GM12873 (cell line): ENCODE data around the gene SCAF4.

Source experiments
- TF ChIP-seq, protein P1 (sequence below): IDR thresholded peaks from 2 replicates; pipeline ENCODE4 v1.5.1; 2012; ENCODE audit warnings: low read depth, mild to moderate bottlenecking, moderate library complexity, low read length, control low read depth; ENCODE audit not compliant: insufficient read depth; ENCODE audit errors: missing control alignments

Gene SCAF4

GRCh38 chr21:31768710-31769109, 36.8 kb upstream of the SCAF4 start:
- TF ChIP-seq, protein P1, sequence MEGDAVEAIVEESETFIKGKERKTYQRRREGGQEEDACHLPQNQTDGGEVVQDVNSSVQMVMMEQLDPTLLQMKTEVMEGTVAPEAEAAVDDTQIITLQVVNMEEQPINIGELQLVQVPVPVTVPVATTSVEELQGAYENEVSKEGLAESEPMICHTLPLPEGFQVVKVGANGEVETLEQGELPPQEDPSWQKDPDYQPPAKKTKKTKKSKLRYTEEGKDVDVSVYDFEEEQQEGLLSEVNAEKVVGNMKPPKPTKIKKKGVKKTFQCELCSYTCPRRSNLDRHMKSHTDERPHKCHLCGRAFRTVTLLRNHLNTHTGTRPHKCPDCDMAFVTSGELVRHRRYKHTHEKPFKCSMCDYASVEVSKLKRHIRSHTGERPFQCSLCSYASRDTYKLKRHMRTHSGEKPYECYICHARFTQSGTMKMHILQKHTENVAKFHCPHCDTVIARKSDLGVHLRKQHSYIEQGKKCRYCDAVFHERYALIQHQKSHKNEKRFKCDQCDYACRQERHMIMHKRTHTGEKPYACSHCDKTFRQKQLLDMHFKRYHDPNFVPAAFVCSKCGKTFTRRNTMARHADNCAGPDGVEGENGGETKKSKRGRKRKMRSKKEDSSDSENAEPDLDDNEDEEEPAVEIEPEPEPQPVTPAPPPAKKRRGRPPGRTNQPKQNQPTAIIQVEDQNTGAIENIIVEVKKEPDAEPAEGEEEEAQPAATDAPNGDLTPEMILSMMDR: no peak

GRCh38 chr21:31766899-31767298, 35.0 kb upstream of the SCAF4 start:
- TF ChIP-seq, protein P1: no peak

GRCh38 chr21:31760931-31761330, 29.0 kb upstream of the SCAF4 start:
- TF ChIP-seq, protein P1: no peak

- TF ChIP-seq, protein P1: no peak
Measured at GRCh38 chr21:31756787-31757186, 24.9 kb upstream of the SCAF4 start.

GRCh38 chr21:31755027-31755426, 23.1 kb upstream of the SCAF4 start:
- TF ChIP-seq, protein P1: no peak

GRCh38 chr21:31754708-31754960, 22.7 kb upstream of the SCAF4 start:
- TF ChIP-seq, protein P1: no peak

GRCh38 chr21:31753949-31754707, 22.2 kb upstream of the SCAF4 start:
- TF ChIP-seq, protein P1: no peak

DNA sequence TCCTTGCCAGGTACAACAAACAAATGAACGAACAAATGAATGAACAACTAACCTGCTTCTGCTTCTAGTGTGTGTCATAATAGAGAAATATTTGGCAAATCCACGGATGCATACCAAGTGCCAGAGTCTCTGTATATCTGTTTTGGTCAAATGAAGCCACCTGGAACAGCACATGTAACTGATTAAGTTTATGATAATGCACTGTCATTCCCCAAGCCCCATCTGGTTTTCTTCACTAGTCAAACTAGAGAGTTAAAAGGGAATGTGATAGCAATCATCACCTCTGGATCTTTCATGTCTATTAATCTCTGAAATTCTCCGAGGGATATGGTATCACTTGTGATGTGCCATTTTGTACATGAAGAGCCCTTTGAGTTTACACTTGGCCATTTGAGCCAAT, 21.0 kb upstream of the SCAF4 start:
- TF ChIP-seq, protein P1: no peak
